Kidney (tissue), 14 donors: ENCODE measurements around the gene OR6Q1. TPM values are rescaled to one million over a fixed set of nuclear protein-coding genes. Genes with fewer than 3 reads are reported as not detected.

Experiments
- DNase-seq, 5 donors: peaks; one replicate each; pipeline ENCODE4 v3.0.0-alpha.2; 2013 to 2020
- FAIRE-seq: peaks from 2 replicates; lab custom pipeline; 2012; peaks lifted over from hg19 to GRCh38; lab: Jason Lieb, UNC
- H3K27ac ChIP-seq, 2 donors: one replicate each; pipeline ENCODE4 v1.7.0; 2013; ENCODE audit warnings: low read depth in 2 of 2, low read length in 2 of 2, inconsistent platforms in 1 of 2
- H3K27me3 ChIP-seq: one replicate; pipeline ENCODE4 v1.7.1; 2013; ENCODE audit warnings: low read length, inconsistent platforms; ENCODE audit not compliant: control insufficient read depth, insufficient read depth
- H3K36me3 ChIP-seq, 3 donors: one replicate each; pipeline versions ENCODE4 v1.7.0 to v1.7.1; 2013; ENCODE audit warnings: low read length in 3 of 3, control low read depth in 1 of 3, inconsistent platforms in 1 of 3; ENCODE audit not compliant: insufficient read depth in 3 of 3, control insufficient read depth in 2 of 3
- H3K4me1 ChIP-seq, 3 donors: one replicate each; pipeline versions ENCODE4 v1.7.0 to v1.7.1; 2013; ENCODE audit warnings: low read length in 3 of 3, inconsistent platforms in 1 of 3, low read depth in 1 of 3; ENCODE audit not compliant: control insufficient read depth in 2 of 3, insufficient read depth in 2 of 3
- H3K4me3 ChIP-seq, 3 donors: one replicate each; pipeline versions ENCODE4 v1.7.0 to v1.8.1; 2013; ENCODE audit warnings: low read length in 3 of 3, control low read depth in 1 of 3, inconsistent platforms in 1 of 3
- H3K9ac ChIP-seq, 3 donors: one replicate each; pipeline versions ENCODE4 v1.7.0 to v1.7.1; 2013; ENCODE audit warnings: low read length in 3 of 3, control low read depth in 1 of 3, inconsistent platforms in 1 of 3
- H3K9me3 ChIP-seq, 3 donors: one replicate each; pipeline versions ENCODE4 v1.7.0 to v1.7.1; 2013; ENCODE audit warnings: low read length in 3 of 3, control low read depth in 1 of 3, inconsistent platforms in 1 of 3; ENCODE audit not compliant: control insufficient read depth in 2 of 3, insufficient read depth in 1 of 3
- intact Hi-C: fragments of 100-400 bp; cut with DNase I; formaldehyde crosslinking; loops from one replicate; pipeline ENCODE4 v1.11.1; 2022
- polyA plus RNA-seq: library from polyadenylated mRNA; stranded (reverse); fragments of 350-450 nt; fragmentation: Illumina TruSeq; extraction: RNeasy Lipid Tissue Mini Kit (QIAGEN cat#74804); gene quantifications from one replicate; pipeline ENCODE4 v1.2.3, GENCODE V29; 2014; ENCODE audit warnings: low read depth, low replicate concordance; ENCODE audit not compliant: insufficient read depth
- total RNA-seq: library from RNA; stranded (reverse); fragmentation: NEBNext Ultra II Directional; extraction: Animal tissue kit (Norgen Biotek cat#: 25700); gene quantifications from one replicate; pipeline ENCODE4 v1.2.1, GENCODE V29; 2021
- TF ChIP-seq, protein P1 (sequence below): IDR thresholded peaks from 3 replicates; pipeline ENCODE4 v1.5.1; 2012; ENCODE audit warnings: mild to moderate bottlenecking, moderate library complexity, borderline replicate concordance; ENCODE audit not compliant: insufficient read depth; ENCODE audit errors: extremely low read depth
- donor health status: control.
- donor health status: control.
- donor health status: control.
- donor health status: control.
- donor health status: control.
- donor health status: DM: yes; HTN: yes; CAD: no.
- donor health status: Normal renal cell carcinoma (clear cell type).

OR6Q1 gene
- total and polyA plus RNA-seq, 2 donors from 2014 or later = not detected

DNA sequence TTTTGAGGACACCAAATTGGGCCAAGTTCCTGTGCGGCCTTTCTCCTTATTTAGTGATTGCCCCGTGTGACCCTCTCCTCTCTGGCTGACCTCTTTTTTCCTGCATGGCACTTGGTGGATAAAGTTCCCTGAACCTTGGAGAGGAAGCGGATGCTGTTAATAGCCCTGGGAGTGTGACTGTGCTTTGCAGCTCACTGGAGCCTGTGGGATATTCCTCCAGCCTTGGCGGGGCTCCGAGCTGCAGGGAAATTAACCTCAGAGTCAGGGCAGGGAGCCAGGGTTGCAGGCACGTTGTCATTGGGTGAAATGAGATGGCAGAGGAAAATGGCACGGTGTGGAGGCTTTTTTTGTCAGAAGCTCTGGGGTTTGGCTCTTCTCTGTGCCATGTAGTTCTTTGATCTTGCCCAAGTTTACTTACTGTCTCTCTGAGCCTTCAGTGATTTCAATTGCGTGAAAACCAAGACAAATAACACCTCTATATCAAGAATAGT is 6.1 kb upstream of the OR6Q1 start:
- peaks cover 0 to 22% (median 15%) of the 10 kb centered on the region in 3 donors for H3K4me1 ChIP-seq
- H3K27me3 ChIP-seq = no peaks in the 10 kb centered on the region
- TF ChIP-seq, protein P1, sequence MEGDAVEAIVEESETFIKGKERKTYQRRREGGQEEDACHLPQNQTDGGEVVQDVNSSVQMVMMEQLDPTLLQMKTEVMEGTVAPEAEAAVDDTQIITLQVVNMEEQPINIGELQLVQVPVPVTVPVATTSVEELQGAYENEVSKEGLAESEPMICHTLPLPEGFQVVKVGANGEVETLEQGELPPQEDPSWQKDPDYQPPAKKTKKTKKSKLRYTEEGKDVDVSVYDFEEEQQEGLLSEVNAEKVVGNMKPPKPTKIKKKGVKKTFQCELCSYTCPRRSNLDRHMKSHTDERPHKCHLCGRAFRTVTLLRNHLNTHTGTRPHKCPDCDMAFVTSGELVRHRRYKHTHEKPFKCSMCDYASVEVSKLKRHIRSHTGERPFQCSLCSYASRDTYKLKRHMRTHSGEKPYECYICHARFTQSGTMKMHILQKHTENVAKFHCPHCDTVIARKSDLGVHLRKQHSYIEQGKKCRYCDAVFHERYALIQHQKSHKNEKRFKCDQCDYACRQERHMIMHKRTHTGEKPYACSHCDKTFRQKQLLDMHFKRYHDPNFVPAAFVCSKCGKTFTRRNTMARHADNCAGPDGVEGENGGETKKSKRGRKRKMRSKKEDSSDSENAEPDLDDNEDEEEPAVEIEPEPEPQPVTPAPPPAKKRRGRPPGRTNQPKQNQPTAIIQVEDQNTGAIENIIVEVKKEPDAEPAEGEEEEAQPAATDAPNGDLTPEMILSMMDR = no peak
- H3K9me3 ChIP-seq = no peaks in the 10 kb centered on the region
- peak overlapping the region; percentile 47 to 72 for H3K27ac ChIP-seq
- H3K36me3 ChIP-seq = no peaks in the 10 kb centered on the region
- H3K9ac ChIP-seq = no peak overlapping the region
- peak; percentile 36 to 95 (median 52) for DNase-seq
- intact Hi-C loops = no loop called here
- peak; percentile 61 for FAIRE-seq
- H3K4me3 ChIP-seq = no peak overlapping the region

DNA sequence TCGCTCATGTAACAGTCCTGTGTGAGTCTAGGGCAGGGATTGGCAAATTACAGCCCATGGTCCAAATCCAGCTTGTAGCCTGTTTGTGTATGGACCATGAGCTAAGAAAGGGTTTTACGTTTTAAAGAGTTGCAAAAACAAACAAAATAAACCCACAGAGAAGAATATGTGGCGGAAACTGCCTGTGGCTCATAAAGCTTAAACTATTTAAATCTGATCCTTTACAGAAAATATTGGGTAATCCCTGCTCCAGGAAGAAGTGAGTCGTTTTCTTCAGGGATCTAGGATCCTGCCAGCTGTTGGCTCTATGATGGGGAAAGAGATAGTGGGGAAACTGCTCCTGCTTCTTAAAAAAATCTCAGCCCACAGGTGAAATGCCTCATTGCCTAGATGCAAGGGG is 3.4 kb upstream of the OR6Q1 start:
- intact Hi-C loops = no loop called here

GRCh38 chr11:58028687-58029411 is 1.9 kb upstream of the OR6Q1 start:
- TF ChIP-seq, protein P1 = no peak
- peak; percentile 74 for FAIRE-seq
- H3K27me3 ChIP-seq = no peaks in the 10 kb centered on the region
- H3K4me1 ChIP-seq = peaks cover 0 to 28% (median 13%) of the 10 kb centered on the region in 3 donors
- H3K36me3 ChIP-seq = no peaks in the 10 kb centered on the region
- intact Hi-C loops = no loop called here
- no peak overlapping the region for H3K4me3 ChIP-seq
- H3K9ac ChIP-seq = no peak overlapping the region
- peak in 1 of 5 donors; percentile 75 for DNase-seq
- no peaks in the 10 kb centered on the region for H3K9me3 ChIP-seq
- H3K27ac ChIP-seq = peak overlapping the region; percentile 81 to 85

More for the DNA sequence above, 3.4 kb upstream of the OR6Q1 start:
- Histone ChIP-seq H3K9me3 (no peaks in the 10 kb centered on the region), H3K9ac (no peak overlapping the region), H3K4me1 (peaks cover 0 to 28% (median 15%) of the 10 kb centered on the region in 3 donors), H3K27me3 (no peaks in the 10 kb centered on the region), H3K27ac (no peak overlapping the region), H3K36me3 (no peaks in the 10 kb centered on the region), H3K4me3 (no peak overlapping the region)
- FAIRE-seq (no peak), DNase-seq (no peak)
- TF ChIP-seq, protein P1 = no peak
